ENCODE measurements around the gene TMEM80.

GRCh38 chr11:655036-655726 is 40.4 kb upstream of the TMEM80 start:
- TF ChIP-seq, protein P1, sequence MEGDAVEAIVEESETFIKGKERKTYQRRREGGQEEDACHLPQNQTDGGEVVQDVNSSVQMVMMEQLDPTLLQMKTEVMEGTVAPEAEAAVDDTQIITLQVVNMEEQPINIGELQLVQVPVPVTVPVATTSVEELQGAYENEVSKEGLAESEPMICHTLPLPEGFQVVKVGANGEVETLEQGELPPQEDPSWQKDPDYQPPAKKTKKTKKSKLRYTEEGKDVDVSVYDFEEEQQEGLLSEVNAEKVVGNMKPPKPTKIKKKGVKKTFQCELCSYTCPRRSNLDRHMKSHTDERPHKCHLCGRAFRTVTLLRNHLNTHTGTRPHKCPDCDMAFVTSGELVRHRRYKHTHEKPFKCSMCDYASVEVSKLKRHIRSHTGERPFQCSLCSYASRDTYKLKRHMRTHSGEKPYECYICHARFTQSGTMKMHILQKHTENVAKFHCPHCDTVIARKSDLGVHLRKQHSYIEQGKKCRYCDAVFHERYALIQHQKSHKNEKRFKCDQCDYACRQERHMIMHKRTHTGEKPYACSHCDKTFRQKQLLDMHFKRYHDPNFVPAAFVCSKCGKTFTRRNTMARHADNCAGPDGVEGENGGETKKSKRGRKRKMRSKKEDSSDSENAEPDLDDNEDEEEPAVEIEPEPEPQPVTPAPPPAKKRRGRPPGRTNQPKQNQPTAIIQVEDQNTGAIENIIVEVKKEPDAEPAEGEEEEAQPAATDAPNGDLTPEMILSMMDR (IDR thresholded peaks at IDR 0.05) = no peak
- no peak for TF ChIP-seq POLR2A (IDR thresholded peaks at IDR 0.05)
- no peak for TF ChIP-seq POLR2AphosphoS5 (IDR thresholded peaks at IDR 0.05)
